Gastrocnemius medialis (tissue), 4 donors: ENCODE data around the gene DBNDD2.

Source experiments
- CTCF ChIP-seq, 5 experiments: fragments of 450-650 bp in 3 of 5; fragments of 200-600 bp in 2 of 5; sonication (generic) in 2 of 5; IDR thresholded peaks in 4 of 5; conservative IDR thresholded peaks in 1 of 5; 1 replicate in 4 of 5; 2 replicates in 1 of 5; pipeline ENCODE4 v1.5.1; 2016 to 2019; ENCODE audit warnings: antibody characterized with exemption in 5 of 5, mild to moderate bottlenecking in 3 of 5, moderate library complexity in 3 of 5
- POLR2A ChIP-seq, 2 donors: fragments of 450-650 bp; IDR thresholded peaks; one replicate each; pipeline ENCODE4 v1.6.1; 2017; ENCODE audit warnings: antibody characterized with exemption in 2 of 2, mild to moderate bottlenecking in 2 of 2, moderate library complexity in 2 of 2

DNA sequence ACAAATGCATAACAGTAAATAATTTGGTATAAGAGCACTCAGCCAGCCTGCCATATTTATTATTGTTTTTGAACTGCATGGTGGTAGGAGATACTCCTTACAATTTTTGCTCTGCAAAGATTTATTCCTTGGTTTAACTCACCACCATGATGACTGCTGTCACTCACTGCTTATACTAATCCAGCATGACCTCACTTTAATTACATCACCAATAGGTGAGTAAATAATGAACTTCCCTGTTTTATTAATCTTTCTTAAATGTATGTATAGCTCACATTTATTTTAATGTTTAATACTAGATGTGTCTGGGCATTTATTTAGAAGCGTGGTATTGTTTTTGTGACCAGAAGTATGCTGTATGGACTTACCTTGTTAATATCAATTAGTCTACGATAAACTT lies 17.2 kb upstream of the DBNDD2 start:
- TF ChIP-seq CTCF (IDR thresholded peaks at IDR 0.05 in 4 of 5, conservative IDR thresholded peaks at IDR 0.05 in 1 of 5) (no peak), POLR2A (IDR thresholded peaks at IDR 0.05) (no peak)
